Kidney glomerular epithelial cell (primary cell): ENCODE measurements around the gene ALK.

ENCODE experiments used
- DNase-seq: peaks from one replicate; lab custom pipeline; 2025; lab: John Stamatoyannopoulos, UW

The ALK gene

DNA sequence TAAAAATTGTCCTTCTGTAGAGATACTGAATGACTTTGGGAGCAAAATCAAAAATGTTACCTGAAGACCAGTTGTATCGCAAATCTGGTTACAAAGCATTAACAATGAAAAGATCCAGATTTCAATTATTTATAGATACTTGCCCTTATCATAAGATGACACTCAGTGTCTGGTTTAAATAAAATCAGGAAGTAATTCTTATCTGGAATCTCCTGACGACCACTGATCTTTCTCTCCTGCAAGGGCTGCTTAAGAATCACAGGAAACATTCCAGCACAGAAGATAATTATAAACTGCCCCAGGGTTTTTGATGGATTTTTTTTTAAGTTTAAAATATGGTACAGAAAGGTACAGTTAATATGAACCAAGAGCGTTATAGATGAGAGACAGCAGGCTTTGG is 205.7 kb downstream of the ALK start:
- DNase-seq = no peak

DNA sequence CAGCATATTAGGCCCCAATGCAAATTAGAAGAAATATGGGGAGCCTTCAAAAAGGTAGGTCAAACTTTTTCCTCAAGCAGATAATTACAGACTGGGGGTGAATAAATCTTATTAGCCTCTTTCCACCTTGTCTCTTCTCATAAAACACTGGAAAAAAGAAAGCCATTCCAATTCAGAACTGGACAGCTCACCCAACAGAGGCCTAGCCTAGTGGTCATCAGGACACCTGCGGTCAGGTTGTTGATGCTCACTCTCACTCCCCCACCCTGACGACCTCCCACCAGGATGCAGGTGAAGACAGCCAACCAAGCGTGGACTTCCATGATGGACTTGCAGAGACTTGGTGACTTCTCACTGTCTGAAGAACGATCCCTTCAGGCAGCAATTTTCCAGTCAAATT is 207.1 kb downstream of the ALK start:
- DNase-seq = no peak

DNA sequence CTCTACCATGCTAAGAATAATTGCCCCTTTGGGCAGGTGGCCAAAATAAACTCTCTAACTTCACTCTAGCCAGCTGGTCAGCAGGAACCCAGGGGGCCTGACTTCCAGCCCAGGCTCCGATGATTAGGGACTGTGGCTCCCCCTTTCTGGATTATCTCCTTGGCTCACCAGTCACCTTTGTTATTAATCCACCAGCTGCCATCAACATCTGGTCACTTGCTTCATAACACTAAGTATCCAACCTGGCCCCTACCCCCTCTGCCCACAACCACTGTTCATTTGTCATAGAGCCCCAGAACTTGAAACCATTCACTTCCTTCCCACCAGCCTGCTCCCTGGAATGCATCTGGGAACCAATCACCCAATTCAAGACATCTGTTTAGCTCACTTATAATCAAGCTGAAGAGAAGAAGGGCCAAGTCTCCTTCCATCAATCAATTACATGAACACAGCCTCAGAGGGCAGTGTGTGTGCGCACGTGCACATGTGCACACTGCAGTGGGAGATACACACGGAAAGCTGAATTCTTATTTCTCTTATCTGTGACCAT is 215.1 kb downstream of the ALK start:
- DNase-seq = no peak

DNA sequence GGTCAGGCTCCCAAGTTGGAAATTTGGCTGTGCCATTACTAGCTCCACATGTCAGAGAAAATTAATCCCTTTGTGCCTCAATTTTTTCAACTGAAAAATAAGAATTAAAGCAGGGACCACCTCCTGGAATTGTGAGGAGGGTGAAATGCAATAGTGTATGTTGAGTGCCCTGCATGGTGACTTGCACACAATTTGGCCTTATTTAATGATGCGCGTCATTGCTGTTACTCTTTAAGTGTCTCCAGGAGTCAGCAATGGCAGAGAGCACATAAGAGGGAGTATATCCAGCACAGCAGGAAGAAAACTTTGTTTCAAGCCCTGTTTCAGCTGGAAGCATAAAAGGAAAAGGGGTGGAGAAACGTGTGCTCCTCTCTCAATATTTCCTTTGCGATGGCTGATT is 215.8 kb downstream of the ALK start:
- no peak for DNase-seq

DNA sequence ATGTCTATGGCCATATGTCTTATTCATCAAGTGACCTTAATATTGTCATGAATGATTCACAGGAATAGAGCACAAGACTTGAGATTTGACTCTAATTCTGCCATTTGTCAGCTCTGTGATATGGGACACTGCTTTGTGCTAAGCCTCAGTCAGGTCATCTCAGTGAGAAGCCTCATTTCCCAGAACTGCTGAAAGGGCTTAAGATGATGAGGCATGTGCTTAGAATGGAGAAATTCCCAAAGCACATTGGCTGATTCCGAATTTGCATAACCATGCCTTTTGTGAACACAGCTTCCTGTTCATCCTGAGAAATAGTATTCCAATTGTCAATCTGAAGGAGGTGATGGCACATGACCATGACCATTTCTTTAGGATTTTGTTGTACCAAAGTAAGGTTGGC is 218.1 kb downstream of the ALK start:
- DNase-seq = no peak

DNA sequence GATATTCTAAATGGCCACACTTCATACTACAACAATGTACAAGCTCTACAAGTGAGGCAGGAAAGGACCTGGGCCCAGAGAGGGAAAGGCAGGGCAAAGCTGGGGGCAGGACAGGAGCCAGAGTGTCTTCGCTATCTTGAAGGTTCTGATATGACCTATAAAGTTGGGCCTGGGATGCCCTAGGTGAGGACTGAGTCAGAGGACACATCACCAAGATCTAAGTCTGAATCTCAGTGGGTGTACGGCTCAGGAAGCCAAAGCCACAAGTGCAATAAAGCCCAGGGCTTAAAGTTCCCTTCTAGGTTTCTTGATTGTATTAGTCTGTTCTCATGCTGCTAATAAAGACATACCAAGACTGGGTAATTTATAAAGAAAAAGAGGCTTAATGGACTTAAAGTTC is 219.1 kb downstream of the ALK start:
- no peak for DNase-seq

DNA sequence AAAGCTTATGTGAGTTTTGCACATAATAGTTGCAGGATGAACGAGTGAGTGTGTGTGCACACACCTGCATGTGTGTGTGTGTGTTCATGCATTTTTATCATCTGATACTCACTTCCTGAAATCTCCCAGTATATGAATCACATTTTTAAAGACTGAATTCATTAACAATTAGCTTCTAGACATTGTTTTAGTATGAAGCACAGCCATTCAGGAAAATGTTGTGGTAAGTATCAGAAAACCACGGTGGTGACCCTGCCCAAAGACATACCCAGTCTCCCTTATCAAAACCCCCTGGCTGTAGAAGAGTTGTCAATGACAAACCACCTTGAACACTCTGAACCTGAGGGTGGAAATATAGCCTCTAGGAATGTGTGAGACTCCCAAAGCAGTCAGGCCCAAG is 220.8 kb downstream of the ALK start:
- peak; percentile 85 for DNase-seq

DNA sequence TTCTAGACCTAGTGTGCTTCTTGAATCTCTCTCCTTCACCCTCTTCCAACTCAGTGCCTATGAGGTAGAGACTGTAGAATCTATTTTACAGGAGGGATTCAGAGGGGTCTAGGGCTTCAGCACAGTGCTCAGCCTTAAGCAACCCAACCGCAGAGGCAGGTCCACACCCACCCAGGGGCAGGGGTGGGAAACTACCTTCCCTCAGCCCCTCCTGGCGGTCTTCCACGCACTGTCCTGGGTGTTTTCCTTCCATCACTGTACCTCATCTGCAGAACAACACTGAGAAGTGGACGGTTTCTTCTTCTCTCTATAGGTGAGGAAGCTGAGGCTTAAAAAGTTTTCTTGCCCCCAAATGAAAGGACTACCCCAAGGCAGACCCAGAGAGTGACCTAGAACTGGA is 222.3 kb downstream of the ALK start:
- no peak for DNase-seq

DNA sequence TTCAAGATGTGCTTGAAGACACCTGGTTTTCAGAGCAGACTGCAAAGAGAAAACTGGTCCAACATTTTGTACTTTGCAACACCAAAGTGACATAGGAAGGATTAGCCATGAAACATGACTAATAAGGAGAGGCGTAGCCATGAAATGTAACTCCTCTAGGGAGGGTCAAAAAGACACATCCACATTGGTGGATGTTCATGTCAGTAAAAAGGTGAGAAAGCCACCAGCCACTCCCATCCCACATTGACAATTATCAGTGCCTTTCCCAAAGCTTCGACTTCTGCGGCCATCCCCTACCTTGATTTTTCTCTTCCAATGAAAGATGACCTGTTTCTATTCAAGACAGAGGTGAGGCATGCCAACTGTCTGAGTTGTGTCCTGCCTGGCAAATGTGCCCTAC is 223.2 kb downstream of the ALK start:
- no peak for DNase-seq

DNA sequence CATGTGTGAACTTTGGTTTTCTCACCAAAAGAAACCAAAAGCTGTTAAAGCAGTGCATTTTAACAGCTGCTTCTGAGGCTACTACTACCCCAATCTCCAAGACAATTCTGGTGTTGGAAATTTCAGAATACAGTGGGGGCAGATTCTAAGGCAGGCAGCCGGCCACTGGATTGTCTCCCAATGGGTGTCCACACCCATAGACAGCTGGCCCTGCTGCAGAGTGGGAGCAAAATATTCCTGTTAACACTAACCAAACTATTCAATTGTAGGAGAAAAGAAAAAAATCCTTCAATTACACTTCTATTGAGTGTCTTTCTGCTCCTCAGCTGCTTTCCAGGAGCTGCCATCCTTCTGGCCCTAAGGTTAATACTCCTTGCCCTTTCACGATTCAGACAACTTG is 223.7 kb downstream of the ALK start:
- DNase-seq = no peak

DNA sequence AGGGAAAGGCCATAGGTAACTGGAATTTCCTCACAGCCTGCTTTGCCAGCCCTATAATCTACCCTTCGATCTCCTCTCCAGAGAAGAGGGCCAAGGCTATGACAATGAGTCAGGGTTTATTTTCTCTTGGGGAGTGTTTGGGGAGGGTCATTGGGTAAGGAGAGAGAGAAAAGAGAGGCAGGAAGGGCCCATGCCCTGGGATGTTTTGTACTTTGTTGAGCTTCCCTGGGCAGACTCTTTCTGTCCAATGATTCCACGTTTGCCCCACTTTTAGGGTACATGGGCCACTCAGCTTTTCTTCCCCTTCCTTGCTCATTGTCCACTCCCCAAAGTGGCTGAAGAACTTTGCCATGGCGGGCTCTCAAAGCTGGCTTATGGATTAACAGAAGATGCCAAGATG is 224.2 kb downstream of the ALK start:
- DNase-seq = no peak

DNA sequence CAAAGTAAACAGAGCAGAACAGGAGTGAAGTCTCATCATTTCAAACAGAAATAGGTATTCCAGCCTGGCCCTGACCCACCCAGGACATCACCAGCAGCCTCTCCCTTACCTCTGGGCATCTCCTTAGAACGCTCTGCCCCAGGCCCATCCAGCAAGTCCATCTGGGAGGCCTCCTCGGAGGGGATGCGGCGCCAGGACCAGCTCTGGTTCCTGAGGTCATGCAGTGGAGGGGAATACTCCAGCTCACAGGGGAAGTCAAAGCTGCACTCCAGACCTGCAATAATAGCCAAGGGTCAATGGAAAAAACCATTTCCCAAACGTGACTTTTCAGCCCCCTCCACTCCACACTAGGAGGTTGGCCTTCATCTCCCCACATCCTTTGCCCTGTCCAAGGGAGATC is 226.6 kb downstream of the ALK start:
- no peak for DNase-seq

DNA sequence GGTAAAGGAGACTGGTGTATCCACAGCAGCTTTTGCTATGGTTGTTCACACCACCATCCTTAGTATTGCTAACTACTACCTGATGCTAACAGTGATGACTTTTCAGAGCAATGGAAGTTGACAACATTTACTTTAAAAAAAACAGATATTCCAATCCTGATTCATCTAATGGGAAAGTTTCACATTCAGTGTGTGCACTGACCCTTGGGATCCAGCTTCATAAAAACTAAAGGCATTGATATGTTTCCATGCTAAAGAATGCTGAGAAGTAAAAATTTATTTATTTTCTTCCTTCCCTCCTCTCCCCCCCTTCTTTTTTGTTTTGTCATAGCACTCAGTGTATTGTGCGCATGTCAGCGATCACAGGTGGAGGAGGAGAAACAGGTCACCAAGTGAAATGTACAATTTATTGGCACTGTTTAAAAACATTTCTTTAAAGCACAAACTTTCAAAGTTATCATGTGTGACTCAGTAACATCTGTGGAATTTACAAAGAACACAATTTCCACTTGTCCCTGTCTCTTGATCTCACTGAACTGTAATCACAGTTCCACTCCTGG is 229.9 kb downstream of the ALK start:
- DNase-seq = peak; percentile 86

DNA sequence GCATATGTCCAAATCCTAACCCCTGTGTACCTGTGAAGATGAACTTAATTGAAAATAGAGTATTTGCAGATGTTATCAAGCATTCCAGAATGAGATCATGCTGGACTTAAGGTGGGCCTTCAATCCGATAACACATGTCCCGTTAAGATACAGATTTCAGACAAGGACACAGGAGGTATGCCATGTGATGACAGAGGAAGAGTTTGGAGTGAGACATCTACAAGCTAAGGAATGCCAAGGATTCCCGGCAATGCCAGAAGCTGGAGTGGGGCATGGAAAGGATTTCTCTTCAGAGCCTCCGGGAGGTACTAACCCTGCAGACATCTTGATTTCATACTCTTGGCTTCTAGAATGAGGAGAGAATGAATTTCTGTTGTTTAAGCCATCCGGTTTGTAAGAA is 231.7 kb downstream of the ALK start:
- DNase-seq = no peak

DNA sequence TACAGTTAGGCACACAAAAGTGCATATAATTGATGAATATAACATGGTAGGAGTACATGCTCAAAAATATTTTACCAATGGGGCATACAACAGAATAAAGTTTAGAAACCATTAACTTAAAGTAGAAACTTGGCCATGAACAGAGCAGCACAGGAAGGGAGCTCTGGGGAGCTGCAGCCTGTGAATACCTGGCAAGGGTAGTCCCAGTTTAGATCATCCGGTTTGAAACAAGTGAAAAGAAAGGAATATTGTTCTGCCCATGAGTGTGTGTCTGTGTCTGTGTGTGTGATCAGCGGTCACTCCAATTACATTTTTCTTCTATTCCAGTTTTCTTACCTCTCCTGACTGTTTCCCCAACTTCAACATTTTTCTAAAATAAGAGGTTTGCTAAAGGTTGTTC is 233.0 kb downstream of the ALK start:
- DNase-seq = no peak

DNA sequence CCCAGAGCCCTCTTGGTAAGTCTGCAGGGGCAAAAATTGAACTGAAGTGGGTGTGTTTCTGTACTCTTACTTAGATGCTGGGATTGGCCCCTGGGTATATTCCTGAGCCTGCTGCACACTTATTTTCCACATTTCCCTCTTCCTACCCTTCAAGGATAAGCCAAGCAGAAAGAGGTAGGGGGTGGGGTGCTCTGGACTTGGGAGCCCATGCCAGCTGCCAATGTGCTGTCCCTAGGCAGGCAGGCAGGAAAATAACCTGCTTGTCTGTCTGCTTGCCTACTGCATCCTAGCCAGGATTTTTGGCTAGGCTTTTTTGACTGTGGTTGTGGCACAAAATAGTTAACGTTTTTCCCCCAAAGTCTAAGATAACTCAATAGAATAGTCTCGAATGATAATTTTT is 234.3 kb downstream of the ALK start:
- no peak for DNase-seq

DNA sequence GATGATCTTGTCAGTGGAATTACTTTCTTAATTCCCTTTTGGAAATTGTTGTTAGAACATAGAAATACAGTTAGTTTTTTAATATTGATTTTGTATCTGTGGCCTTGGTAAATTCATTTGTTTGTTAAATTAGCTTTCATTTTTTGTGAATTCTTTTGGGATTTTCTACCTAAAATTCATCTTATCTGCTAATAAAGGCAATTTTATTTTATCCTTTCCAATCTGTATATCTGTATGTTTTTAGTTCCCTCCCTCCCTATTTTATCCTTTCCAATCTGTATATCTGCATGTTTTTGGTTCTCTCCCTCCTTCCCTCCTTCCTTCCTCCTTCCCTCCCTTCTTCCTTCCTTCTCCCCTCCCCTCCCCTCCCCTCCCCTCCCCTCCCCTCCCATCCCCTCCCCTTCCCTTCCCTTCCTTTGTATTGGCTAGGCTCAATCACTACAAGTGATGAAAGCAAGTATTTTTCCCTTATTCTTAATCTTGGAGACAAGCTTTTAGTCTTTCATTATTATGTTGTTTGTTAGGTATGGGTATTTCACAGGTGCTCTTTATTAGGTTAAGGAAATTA is 244.4 kb downstream of the ALK start:
- no peak for DNase-seq

DNA sequence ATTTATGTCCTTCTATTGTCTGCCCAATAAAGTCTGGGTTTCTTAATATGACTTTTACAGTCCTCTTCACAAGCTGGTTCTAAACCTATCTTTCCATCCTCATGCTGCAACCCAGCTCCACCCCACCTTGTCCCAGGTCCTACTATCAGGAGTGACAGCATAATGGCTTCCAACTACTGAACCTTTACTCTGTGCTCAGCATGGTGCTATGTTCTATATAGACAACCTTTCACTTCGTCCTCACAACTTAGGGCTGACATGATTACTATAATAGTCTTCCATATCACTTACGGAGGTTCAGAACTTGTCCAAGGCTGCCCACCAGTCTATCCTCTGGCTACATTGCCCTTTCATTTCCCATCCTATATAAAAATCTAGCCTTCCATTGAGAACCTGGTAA is 256.8 kb downstream of the ALK start:
- DNase-seq = no peak

DNA sequence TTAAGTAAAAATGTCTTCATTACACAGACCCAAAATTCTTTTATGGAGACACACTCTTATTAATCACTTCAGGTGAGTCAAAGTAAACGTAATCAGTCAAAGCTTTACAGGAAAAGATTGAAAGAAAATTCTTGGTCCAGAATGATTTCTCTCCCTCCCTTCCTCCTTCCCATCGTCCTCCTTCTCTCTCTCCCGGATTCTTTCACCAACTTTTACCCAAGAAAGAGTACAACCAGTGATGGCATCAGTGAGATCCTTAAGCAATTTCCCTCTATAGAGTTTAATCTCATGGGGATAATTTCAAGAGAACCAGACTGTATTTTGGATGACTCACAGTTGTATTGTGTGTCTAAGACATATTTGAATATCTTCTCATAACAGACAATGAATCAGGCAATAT is 258.1 kb downstream of the ALK start:
- peak; percentile 20 for DNase-seq

DNA sequence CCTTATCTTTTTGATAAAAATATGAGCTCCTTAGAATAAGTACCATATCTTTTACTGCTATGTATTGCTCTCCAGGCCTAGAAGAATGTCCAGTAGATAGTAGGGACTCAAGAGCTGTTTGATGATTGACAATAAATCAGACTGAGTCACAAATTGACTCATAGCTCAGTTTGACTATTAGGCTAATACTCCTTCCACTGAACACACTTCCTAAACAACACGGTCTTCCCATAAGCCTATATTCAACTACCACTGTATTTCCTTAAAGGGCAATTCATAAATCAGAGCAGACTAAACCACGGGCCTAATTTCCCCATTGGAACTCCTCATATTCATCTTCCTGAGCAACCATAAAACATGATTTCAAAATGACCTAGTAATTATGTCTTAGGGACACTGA is 258.5 kb downstream of the ALK start:
- DNase-seq = no peak

DNA sequence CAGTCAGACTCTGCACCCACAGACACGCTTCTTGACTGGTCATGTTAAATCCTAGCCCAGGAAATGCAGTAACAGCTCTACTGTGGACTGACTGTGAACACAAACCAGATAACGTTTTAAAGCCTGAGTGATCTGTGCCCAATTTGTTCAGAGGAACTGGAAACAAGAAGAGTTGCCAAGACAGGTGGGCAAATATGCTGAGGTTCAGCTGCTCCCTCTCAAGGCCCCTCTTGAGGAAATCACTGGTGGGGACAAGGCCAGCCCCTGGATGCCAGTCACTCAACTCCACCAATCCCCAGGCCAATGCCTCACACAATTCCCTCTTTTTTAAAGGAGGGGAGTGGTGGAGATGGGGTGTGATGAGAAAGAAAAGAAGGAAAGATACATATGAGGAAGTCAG is 261.2 kb downstream of the ALK start:
- DNase-seq = no peak

DNA sequence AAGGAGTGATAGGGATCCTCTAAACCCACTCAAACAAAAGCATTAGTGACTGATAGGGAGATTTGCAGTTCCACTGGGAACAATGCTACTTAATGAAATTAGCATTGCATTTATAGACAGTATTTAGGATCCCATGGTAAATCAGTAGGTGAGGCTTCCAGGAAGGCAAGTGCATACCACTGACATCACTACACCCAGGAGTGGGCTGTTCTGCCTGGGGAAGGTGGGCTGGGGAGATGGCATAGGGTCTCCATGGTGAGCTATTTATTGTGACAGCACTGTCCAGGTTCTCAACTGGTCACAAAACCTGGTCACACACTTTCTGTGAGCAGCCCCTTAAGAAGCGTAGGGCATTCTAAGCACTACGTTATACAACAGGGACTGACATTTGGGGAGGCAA is 262.2 kb downstream of the ALK start:
- no peak for DNase-seq

DNA sequence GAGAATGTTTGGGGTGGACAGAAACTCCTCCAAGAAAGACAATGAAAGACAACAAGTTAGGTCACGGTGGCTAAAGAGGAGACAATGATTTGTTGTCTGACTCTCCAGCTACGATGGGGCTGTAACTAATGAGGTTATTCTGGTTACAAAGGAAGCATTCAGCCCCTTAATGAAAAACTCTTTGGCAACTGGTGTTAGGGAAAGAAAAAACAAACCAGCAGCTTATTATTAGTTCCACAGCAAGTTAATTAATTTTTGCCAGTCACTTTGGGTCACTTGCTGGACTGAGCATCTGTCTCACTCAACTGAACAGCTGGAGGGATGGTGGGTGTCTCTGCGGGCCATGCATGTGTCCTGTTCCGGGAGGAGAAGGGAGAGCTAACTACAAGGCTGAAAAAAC is 263.7 kb downstream of the ALK start:
- no peak for DNase-seq

DNA sequence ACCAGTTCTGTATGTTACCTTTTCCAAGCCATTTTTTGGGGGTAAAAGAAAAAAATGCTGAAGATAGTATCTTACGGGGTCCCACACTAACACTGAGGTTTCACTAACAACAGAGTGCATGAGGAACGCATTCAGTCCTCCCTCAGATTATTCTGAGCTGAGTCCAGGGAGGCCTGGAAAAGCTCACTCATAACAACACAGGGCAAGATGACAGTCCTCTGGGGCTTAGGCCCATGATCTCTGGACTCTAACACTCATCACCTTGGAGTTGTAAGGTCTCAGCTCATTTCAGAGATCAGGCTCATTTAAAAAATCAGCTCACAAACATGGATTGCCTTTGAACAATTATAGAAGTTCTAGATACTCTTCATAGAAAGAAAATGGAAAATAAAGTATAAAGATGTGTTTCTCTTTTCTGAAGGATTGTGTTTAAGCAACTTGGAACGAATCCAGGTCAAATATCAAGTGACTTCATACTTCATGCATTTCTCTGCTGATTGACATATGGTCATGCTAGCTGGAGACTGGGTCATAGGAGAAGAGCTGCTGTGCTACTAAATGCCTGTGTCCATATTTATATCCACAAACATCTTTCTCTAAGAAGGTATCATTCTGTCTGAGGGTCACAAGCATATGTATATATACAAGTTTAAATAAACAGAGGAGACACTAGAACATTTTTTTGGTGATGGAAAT is 265.8 kb downstream of the ALK start:
- DNase-seq = peak; percentile 3
